ENCODE measurements around the gene OSM.
"Not testable (repeated sequence)": the region's sequence is repeated elsewhere in the genome, so short reads cannot be mapped to it uniquely, and the experiment has no call there.

Gene OSM

DNA sequence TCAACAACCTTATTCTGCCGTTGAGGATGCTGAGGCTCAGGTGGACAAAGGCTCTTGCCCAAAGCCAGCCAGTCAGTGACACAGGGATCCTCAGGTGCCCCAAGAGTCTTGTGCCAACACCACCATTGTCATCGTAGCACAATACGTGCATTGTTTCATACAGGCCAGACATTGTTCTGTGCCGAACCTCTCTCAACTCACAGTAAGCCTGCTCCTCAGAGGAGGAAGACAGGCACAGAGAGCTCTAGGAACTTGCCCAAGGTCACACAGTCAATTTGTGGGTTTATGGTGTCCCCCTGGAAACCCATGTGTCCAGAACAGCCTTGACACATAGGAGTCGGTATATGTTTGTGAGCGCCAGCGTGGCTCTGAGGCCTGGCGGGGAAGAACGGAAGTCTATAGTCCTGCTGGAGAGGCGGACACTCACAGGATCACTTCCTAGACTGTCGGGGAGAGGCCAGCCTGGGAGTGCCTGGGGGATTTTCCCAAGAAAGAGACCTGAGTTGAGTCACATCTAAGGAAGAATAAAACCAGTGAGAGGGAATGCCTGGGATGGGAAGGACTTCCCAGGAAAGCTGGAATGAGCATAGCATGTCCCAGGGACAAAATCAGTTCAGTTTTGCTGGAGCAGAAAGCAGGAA lies 40.3 kb downstream of the OSM start:
- DNase-seq (ENCODE audit: low read depth in 3 of 3): no peak

GRCh38 chr22:30225220-30225927 lies 41.3 kb downstream of the OSM start:
- no peak for DNase-seq (ENCODE audit: low read depth in 3 of 3)

DNA sequence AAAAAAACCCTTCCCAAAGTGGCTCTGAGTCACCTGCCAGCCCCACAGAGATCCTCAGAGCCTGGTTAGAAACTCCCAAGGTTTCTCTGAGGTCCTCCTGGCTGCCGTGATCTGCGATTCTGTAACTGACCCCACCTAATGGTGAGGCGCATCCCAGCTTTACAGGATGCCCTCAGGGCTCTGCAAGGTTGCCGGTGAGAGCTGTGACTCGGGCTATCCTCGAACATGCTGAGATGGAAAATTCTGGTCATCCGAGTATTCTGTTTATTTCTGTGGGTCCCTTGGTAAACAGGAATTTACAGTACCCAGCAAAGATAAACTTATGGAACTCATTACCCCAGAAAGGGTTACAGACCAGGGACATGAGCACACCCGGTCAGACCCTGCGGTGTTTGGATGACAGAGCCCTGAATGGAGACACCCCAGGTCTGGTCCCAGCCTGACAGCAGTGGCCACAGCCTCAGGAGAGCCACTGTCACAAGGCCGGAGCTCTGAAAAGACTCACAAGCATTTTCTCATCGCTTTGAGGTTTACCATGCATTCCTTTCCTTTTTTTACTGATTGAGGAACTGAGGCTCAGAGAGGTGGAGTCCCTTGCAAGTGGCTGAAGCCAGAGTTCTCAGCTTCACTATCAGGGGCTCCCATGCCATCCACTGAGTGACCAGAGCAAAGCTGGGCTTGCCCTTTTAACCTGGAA lies 42.3 kb downstream of the OSM start:
- no peak for DNase-seq (ENCODE audit: low read depth in 3 of 3)

- no peak for DNase-seq (ENCODE audit: low read depth in 3 of 3)
Measured at GRCh38 chr22:30223303-30223702, 43.3 kb downstream of the OSM start.

- no peak for DNase-seq (ENCODE audit: low read depth in 3 of 3)
Measured at GRCh38 chr22:30222321-30222720, 44.3 kb downstream of the OSM start.

DNA sequence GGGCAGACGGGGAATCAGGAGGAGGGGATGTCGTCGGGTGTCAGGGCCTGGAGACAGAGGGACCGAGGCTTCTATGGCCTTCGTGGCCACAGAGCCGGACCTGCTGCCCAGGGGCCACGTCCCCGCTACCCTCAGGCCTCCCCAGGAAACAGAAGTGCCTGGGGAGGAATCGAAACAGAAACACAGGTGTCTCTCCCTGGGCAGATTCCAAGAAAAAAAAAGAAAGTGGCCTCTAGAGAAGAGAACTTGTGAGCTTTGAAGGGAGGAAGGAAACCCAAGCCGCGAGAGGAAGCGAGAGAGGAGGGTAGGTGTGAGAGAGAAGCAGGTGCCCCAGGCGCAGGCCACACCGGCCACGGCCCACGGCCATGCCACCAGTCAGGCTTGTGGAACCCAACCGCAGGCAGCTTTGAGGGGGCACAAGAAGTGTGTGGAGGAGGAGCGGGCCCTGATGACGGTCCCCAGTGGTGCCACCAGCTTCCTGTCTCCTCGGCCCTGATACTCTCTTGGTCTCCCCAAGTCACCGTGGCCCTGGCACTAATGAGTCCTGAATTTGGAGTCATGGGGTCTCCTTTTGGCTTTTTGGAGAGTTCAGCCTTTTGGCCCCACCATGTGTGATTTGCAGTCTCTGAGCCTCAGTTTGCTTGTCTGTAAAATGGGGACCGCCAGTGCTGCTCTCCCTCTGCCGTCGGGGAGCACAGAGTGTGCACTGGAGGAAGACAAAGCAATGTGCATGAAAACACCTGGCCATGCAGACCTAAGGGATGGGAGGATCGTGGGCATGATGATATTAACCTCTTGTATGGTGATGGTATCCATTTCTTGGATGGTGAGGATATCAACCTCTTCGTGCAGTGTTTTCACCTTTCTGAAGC lies 45.3 kb downstream of the OSM start:
- no peak for DNase-seq (ENCODE audit: low read depth in 3 of 3)

- no peak for DNase-seq (ENCODE audit: low read depth in 3 of 3)
Measured at GRCh38 chr22:30220338-30221012, 46.2 kb downstream of the OSM start.

DNA sequence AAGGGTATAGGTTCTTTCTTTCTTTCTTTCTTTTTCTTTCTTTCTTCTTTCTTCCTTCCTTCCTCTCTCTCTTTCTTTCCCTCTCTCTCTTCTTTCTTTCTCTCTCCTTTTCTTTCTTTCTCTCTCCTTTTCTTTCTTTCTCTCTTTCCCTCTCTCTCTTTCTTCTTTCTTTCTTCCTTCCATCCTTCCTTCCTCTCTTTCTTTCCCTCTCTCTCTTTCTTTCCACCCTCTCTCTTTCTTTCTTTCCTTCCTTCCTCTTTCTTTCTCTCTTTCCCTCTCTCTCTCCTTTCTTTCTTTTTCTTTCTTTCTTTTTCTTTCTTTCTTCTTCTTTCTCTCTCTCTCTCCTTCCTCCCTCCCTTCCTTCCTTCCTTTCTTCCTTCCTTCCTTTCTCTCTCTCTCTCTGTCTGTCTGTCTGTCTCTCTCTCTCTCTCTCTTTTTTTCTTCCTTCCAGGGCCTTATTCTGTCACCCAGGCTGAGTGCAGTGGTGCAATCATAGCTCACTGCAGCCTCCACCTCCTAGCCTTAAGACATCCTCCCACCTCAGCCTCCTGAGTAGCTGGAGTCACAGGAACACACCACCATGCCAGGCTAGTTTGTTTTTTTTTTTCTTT lies 46.9 kb downstream of the OSM start:
- DNase-seq (ENCODE audit: low read depth in 3 of 3): no peak

- no peak for DNase-seq (ENCODE audit: low read depth in 3 of 3)
Measured at GRCh38 chr22:30219049-30219654, 47.5 kb downstream of the OSM start.

- DNase-seq (ENCODE audit: low read depth in 3 of 3): no peak
Measured at GRCh38 chr22:30217698-30218560, 48.7 kb downstream of the OSM start.

- DNase-seq (ENCODE audit: low read depth in 3 of 3): no peak
Measured at GRCh38 chr22:30216710-30217109, 49.9 kb downstream of the OSM start.

DNA sequence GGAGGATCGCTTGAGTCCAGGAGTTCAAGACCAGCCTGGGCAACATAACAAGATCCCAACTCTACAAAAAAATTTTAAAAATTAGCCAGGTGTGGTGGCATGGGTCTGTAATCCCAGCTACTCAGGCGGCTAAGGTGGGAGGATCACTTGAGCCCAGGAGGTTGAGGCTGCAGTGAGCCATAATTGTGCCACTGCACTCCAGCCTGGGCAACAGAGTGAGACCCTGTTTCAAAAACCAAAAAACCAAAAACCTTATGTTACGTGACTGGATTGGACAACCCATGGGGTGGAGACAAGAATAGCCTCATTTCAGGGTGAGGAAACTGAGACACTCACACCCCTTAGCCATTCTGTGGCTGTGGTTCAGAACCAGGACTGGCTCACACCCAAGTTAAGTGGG lies 50.4 kb downstream of the OSM start:
- not testable (repeated sequence) for DNase-seq (ENCODE audit: low read depth in 3 of 3)

- DNase-seq (ENCODE audit: low read depth in 3 of 3): no peak
Measured at GRCh38 chr22:30214703-30215407, 51.8 kb downstream of the OSM start.

GRCh38 chr22:30212996-30213441 lies 53.6 kb downstream of the OSM start:
- DNase-seq (ENCODE audit: low read depth in 3 of 3): no peak

All from stimulated activated CD4-positive, alpha-beta T cell treated with anti-CD3 and anti-CD28 coated beads, TNF-alpha, amount 100 ng/mL, for 24 hours (primary cell).